A673 (cell line): ENCODE data around the gene NEDD4L. TPM values are rescaled to one million over a fixed set of nuclear protein-coding genes. Genes with fewer than 3 reads are reported as not detected.

ENCODE experiments used
- BruUV-seq: library from RNA; stranded (reverse); fragments of 400-500 nt; replicated peaks from 2 replicates; lab custom pipeline; 2021; lab: Mats Ljungman, UMichigan
- CTCF ChIA-PET: fragments of 300-600 bp; sonication (Branson Sonifier 250); formaldehyde crosslinking; loops from one replicate; lab custom pipeline; 2022; ENCODE audit warnings: antibody characterized with exemption; lab: Charles Lee
- POLR2A ChIA-PET: fragments of 300-600 bp; sonication (Branson Sonifier 250); formaldehyde crosslinking; loops from one replicate; lab custom pipeline; 2022; ENCODE audit warnings: antibody characterized with exemption; ENCODE audit not compliant: low non-redundant PET; lab: Charles Lee
- DNase-seq: peaks from one replicate; pipeline ENCODE4 v3.0.0-alpha.2; 2015; ENCODE audit warnings: low spot score
- H3K27ac ChIP-seq: fragments of 200-600 bp; sonication (generic); 2 replicates; pipeline ENCODE4 v1.5.1; 2016; ENCODE audit warnings: mixed run types, low read depth, mild to moderate bottlenecking, mixed read lengths, antibody characterized with exemption, low read length; ENCODE audit not compliant: poor library complexity, severe bottlenecking
- H3K27me3 ChIP-seq: fragments of 200-600 bp; sonication (generic); replicated peaks from 2 replicates; pipeline ENCODE4 v1.6.1; 2017; ENCODE audit warnings: mixed run types, low read depth, mild to moderate bottlenecking, mixed read lengths, antibody characterized with exemption, low read length; ENCODE audit not compliant: insufficient read depth, poor library complexity
- H3K36me3 ChIP-seq: fragments of 200-600 bp; sonication (generic); 2 replicates; pipeline ENCODE4 v1.6.1; 2016; ENCODE audit warnings: mixed run types, mild to moderate bottlenecking, mixed read lengths, antibody characterized with exemption, low read length; ENCODE audit not compliant: insufficient read depth, poor library complexity, severe bottlenecking
- H3K4me1 ChIP-seq: fragments of 200-600 bp; sonication (generic); 2 replicates; pipeline ENCODE4 v1.6.1; 2017; ENCODE audit warnings: mixed run types, mild to moderate bottlenecking, mixed read lengths, antibody characterized with exemption, low read length; ENCODE audit not compliant: insufficient read depth, poor library complexity, severe bottlenecking
- H3K4me3 ChIP-seq: fragments of 200-600 bp; sonication (generic); 2 replicates; pipeline ENCODE4 v1.5.1; 2016; ENCODE audit warnings: low read depth, mixed run types, mild to moderate bottlenecking, mixed read lengths, low read length; ENCODE audit not compliant: poor library complexity, severe bottlenecking
- H3K9me3 ChIP-seq: fragments of 200-600 bp; sonication (generic); 2 replicates; pipeline ENCODE4 v1.6.1; 2016; ENCODE audit warnings: mixed run types, low read depth, mild to moderate bottlenecking, mixed read lengths, antibody characterized with exemption, low read length; ENCODE audit not compliant: poor library complexity, severe bottlenecking
- CTCF ChIP-seq: fragments of 300-800, 200-600 bp; sonication (generic); conservative IDR thresholded peaks from 2 replicates; pipeline ENCODE4 v1.5.1; 2017; ENCODE audit warnings: low read depth, mild to moderate bottlenecking, antibody characterized with exemption, low read length, moderate library complexity, mixed read lengths
- EZH2 ChIP-seq: fragments of 200-600 bp; sonication (generic); IDR thresholded peaks from 2 replicates; pipeline ENCODE4 v1.6.1; 2017; ENCODE audit warnings: borderline replicate concordance, low read depth, mild to moderate bottlenecking, mixed read lengths, antibody characterized with exemption, low read length; ENCODE audit not compliant: poor library complexity, severe bottlenecking
- intact Hi-C: fragments of 100-400 bp; cut with micrococcal nuclease; formaldehyde crosslinking; loops from one replicate; pipeline ENCODE4 v1.10.0; 2022; ENCODE audit not compliant: unreplicated experiment
- total RNA-seq: library from RNA; stranded (reverse); gene quantifications from 2 replicates; pipeline ENCODE4 v1.2.3, GENCODE V29; 2021

The NEDD4L gene
- total RNA-seq, 1 experiment from 2014 or later: 15.3 TPM

GRCh38 chr18:58307441-58307840 is 263.4 kb downstream of the NEDD4L start:
- Histone ChIP-seq H3K27ac (no peak overlapping the region), H3K4me1 (no peaks in the 10 kb centered on the region), H3K9me3 (peaks cover 6% of the 10 kb centered on the region), H3K4me3 (no peak overlapping the region), H3K36me3 (no peaks in the 10 kb centered on the region), H3K27me3 (no peaks in the 10 kb centered on the region)
- POLR2A ChIA-PET: no interaction called here
- no TSS peak for BruUV-seq
- CTCF ChIA-PET: no interaction called here
- no peak for TF ChIP-seq EZH2
- TF ChIP-seq CTCF: no peak
- intact Hi-C loops: no loop called here
- no peak for DNase-seq

DNA sequence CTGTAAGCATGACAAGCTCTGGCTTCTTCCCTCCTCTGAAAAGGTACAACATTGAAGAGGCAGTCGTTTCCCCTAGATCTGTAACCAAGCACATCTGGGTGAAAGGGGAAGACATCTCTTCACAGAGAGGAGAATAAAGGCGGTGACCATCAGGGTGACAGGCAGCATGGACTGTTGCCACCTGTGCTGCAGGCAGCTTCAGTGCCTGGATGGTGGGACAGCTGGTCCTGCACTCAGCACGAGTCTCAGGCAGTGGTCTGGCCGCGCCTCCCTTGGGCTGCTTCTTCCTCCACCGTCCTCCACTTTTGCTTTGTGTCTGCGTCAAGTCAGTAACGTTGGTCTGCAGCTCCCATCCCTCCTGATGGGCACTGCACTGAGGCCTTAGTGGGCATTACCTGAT is 264.4 kb downstream of the NEDD4L start:
- BruUV-seq: no TSS peak
- H3K9me3 ChIP-seq: peaks cover 6% of the 10 kb centered on the region
- ChIA-PET CTCF (no interaction called here), POLR2A (no interaction called here)
- H3K4me1 ChIP-seq: no peaks in the 10 kb centered on the region
- TF ChIP-seq EZH2 (no peak), CTCF (no peak)
- H3K4me3 ChIP-seq: no peak overlapping the region
- no peak for DNase-seq
- no peaks in the 10 kb centered on the region for H3K27me3 ChIP-seq
- H3K36me3 ChIP-seq: no peaks in the 10 kb centered on the region
- no peak overlapping the region for H3K27ac ChIP-seq
- intact Hi-C loops: no loop called here

- BruUV-seq: no TSS peak
- no peak overlapping the region for H3K4me3 ChIP-seq
- H3K4me1 ChIP-seq: no peaks in the 10 kb centered on the region
- no peak for TF ChIP-seq EZH2
- TF ChIP-seq CTCF: no peak
- ChIA-PET CTCF (no interaction called here), POLR2A (no interaction called here)
- H3K9me3 ChIP-seq: peaks cover 6% of the 10 kb centered on the region
- no peaks in the 10 kb centered on the region for H3K27me3 ChIP-seq
- no peak overlapping the region for H3K27ac ChIP-seq
- H3K36me3 ChIP-seq: no peaks in the 10 kb centered on the region
- intact Hi-C loops: no loop called here
- no peak for DNase-seq
These were observed 265.1 kb downstream of the NEDD4L start for GRCh38 chr18:58309099-58309498.
